OCI-LY1 (cell line): Measurements from ENCODE around the gene MDH1B.

Experiments used
- CTCF ChIP-seq: fragments of 200-600 bp; sonication (generic), shearing (Covaris generic); IDR thresholded peaks from 2 replicates; pipeline ENCODE4 v1.5.1; 2017; ENCODE audit warnings: mild to moderate bottlenecking, antibody characterized with exemption, low read length, moderate library complexity, mixed read lengths
- EZH2 ChIP-seq: fragments of 200-600 bp; sonication (generic), shearing (Covaris generic); IDR thresholded peaks from 2 replicates; pipeline ENCODE4 v1.8.0; 2017; ENCODE audit warnings: borderline replicate concordance, mixed run types, mild to moderate bottlenecking, antibody characterized with exemption, low read length, moderate library complexity, mixed read lengths

DNA sequence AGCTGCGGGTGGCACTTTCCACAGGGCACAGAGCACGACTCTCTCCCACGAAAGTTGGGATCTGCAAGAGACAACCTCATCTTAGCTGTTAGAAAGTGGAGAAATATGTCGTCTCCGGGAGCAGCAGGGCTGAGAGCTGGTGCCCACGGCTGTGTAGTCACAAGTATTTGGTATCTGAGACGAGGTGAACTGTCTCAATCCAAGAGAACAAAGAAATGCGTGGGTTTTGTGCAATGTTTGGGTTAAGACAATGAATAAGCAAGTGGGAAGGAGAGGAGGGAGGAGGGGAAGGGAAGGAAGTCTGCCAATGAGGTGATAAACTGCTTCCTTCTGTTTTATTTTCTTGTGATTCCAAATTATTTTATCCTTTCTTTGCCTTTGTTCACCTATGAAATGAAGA lies 65.0 kb downstream of the MDH1B start:
- TF ChIP-seq CTCF, result no peak
- no peak for TF ChIP-seq EZH2
